ENCODE measurements around the gene YAF2.

DNA sequence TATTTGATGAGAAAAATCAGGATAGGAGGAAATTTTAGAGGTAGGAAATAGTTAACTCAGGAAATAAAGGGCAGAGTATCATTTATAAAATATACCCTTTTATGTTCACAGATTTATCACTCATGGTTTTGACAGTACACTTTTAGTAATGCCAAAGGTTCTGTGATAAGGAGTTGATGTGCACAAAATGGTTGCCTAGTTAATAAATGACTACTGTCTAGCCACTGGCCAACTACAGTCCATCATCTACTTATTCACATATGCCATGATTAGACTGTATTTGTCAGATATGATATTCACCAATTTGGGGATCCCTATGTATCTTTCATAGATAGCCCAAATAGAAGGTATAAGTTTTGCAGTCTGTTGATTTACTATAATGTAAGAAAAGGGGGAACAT lies 74.1 kb downstream of the YAF2 start:
- TF ChIP-seq, protein P1, sequence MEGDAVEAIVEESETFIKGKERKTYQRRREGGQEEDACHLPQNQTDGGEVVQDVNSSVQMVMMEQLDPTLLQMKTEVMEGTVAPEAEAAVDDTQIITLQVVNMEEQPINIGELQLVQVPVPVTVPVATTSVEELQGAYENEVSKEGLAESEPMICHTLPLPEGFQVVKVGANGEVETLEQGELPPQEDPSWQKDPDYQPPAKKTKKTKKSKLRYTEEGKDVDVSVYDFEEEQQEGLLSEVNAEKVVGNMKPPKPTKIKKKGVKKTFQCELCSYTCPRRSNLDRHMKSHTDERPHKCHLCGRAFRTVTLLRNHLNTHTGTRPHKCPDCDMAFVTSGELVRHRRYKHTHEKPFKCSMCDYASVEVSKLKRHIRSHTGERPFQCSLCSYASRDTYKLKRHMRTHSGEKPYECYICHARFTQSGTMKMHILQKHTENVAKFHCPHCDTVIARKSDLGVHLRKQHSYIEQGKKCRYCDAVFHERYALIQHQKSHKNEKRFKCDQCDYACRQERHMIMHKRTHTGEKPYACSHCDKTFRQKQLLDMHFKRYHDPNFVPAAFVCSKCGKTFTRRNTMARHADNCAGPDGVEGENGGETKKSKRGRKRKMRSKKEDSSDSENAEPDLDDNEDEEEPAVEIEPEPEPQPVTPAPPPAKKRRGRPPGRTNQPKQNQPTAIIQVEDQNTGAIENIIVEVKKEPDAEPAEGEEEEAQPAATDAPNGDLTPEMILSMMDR (IDR thresholded peaks at IDR 0.05; ENCODE audit: low read depth, low read length, poor library complexity, severe bottlenecking), result no peak
- TF ChIP-seq EZH2phosphoT487 (IDR thresholded peaks at IDR 0.05; ENCODE audit: borderline replicate concordance, low read length), result no peak
